Stimulated activated CD4-positive, alpha-beta T cell treated with anti-CD3 and anti-CD28 coated beads, TNF-alpha, amount 100 ng/mL, for 1 hour (primary cell): ENCODE measurements around the gene ZNF512B.
"Not testable (repeated sequence)": the region's sequence is repeated elsewhere in the genome, so short reads cannot be mapped to it uniquely, and the experiment has no call there.

Source experiments
- DNase-seq, 3 donors: peaks; one replicate each; pipeline ENCODE4 v3.0.0-alpha.2; 2020; ENCODE audit warnings: low read depth in 3 of 3, low spot score in 1 of 3

The ZNF512B gene

GRCh38 chr20:63978319-63979228, 8.8 kb upstream of the ZNF512B start:
- no peak for DNase-seq

- DNase-seq = peak in 1 of 3 donors; percentile 37
These were observed 8.1 kb upstream of the ZNF512B start for GRCh38 chr20:63977739-63978276.

- no peak for DNase-seq
These were observed 7.4 kb upstream of the ZNF512B start for GRCh38 chr20:63976980-63977738.

GRCh38 chr20:63976511-63976910, 6.8 kb upstream of the ZNF512B start:
- DNase-seq = not testable (repeated sequence)

- no peak for DNase-seq
These were observed 4.9 kb upstream of the ZNF512B start for GRCh38 chr20:63974402-63975200.

- DNase-seq = peak; percentile 47 to 83 (median 61)
These were observed 4.1 kb upstream of the ZNF512B start for GRCh38 chr20:63973636-63974401.

- no peak for DNase-seq
These were observed 3.4 kb upstream of the ZNF512B start for GRCh38 chr20:63973160-63973479.

GRCh38 chr20:63972312-63973159, 2.8 kb upstream of the ZNF512B start:
- no peak for DNase-seq

- DNase-seq = not testable (repeated sequence)
These were observed 2.2 kb upstream of the ZNF512B start for GRCh38 chr20:63971960-63972311.

- DNase-seq = no peak
These were observed 1.1 kb upstream of the ZNF512B start for GRCh38 chr20:63970714-63971431.

GRCh38 chr20:63968928-63969760, 586 bp downstream of the ZNF512B start:
- DNase-seq = no peak

GRCh38 chr20:63968136-63968927, 1.4 kb downstream of the ZNF512B start:
- no peak for DNase-seq

GRCh38 chr20:63967330-63968135, 2.2 kb downstream of the ZNF512B start:
- DNase-seq = no peak

GRCh38 chr20:63966944-63967322, 2.8 kb downstream of the ZNF512B start:
- DNase-seq = no peak

GRCh38 chr20:63966172-63966943, 3.4 kb downstream of the ZNF512B start:
- DNase-seq = no peak

- DNase-seq = no peak
These were observed 5.3 kb downstream of the ZNF512B start for GRCh38 chr20:63964412-63964811.
